NCI-H1436 treated with DMSO at 0.1 percent for 48 hours (cell line): ENCODE measurements around the gene NLRP3.

Source experiments
- DNase-seq: peaks from one replicate; lab custom pipeline; 2025; lab: John Stamatoyannopoulos, UW

The NLRP3 gene

DNA sequence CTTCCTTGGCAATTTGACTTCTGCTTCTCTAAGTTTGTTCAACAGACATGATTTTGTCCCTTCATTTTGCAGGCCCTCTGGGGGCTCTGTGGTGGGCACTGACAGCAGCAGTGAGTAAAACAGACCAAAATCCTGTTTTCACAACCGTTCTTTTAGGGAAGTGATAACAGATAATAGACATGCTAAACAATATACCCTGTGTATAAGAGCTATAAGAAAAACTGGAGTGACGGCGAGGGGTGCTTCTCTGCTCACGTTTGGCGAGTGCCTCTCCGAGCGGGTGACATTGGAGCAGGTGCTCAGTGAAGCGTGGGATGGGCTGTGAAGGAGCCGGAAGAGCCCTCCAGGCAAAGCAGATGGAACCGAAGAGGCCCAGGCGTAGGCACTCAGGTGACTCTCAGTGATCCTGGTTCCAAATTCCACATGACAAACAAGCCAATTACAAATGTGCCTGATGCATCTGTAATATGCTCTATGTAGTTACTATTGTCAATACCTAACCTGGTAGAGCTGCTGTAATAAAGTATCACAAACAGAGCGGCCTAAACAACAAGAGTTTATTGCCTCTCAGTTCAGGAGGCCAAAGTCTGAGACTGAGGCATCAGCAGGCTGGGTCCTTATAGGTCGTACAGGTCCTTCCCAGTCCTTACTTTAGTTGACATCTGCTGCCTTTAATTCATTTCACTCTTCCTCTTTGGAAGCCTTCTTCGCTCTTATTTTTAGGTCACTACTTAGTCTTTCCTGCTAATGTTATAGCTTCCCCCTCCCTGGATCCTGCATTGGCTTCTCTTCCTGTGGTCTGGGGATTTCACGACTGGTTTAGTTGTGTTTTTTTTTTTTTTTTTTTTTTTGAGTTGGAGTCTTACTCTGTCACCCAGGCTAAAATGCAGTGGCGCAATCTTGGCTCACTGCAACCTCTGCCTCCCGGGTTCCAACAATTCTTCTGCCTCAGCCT lies 21.9 kb downstream of the NLRP3 start:
- DNase-seq: no peak

DNA sequence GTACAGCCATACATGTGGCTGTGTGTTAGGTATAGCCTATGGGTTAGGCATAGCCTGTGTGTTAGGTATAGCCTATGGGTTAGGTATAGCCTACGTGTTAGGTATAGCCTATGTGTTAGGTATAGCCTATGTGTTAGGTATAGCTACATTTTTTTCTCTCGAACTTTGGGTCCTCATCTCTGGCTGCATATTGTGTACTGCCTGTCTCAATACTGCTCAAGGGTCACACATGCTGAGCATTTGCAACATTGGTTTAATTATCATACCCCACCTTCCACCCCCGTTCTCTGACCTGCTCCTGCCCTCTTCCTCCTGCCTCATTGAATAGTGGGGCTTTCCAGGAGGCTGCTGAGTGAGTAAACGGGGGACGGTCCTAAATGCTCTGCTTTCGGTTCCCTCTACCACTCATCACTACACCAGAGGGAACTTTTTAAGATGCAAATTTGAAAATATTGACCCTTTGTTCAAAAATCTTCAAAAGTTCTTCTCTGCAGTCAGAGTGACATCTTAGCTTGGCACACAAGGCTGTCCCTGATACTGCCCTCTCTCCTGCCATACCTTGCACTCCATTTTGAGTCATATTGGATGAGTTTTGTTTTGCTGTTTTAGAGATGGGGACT lies 24.1 kb downstream of the NLRP3 start:
- DNase-seq: no peak

DNA sequence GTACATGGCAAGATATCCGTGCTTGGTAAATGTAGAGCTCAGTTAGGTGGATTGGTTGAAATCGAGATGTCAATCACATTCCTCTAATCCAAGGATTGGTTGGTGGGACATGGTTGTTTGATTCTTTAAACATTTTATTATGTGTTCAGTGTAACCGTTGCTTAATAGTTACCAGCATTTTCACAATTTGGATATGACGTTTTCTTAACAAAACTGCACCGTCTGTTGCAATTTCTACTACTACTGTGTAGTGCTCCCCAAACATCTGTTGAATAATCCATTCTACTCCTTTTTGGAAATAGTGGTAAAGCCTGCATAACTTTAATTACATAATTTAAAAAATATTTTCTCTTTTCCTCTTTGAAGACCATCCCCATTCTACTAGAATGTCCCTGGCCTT lies 25.6 kb downstream of the NLRP3 start:
- no peak for DNase-seq

DNA sequence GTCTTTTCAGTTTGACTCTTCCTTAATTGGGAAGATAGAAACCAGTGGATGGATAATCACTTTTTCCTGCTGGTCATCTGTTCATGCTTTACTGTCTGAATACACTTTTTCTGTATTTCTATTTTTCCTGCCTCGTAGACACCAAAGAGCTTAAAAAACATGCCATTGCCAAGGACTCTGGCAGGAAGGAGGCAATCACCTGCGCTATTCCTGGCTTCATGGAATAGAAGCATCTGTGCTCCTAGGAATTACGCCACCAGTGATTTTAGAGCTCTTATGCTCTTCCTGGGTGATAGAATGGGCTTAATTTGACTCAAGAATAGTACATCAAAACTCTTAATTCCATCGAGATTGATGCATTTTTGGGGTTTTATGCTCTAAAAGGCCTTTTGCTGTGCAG lies 26.2 kb downstream of the NLRP3 start:
- DNase-seq: no peak

DNA sequence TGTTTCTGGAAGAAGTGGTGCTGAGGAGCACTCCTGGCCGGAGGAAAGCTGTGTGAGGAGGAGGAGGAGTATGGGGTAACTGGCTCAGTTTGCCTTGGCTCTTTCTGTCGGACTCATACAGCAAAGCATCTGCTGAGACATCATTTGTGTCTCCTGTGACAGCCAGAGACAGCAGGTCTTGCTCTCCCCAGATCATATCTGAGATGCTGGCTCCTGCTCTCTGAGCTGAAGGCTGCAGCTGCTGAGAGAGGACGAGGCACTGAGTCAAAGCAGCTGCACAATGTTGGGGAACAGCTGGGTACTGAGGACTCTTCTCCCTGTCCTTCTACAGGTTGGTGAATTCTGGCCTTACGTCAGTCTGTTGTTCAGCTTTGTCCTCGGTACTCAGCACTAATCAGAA lies 27.7 kb downstream of the NLRP3 start:
- no peak for DNase-seq

DNA sequence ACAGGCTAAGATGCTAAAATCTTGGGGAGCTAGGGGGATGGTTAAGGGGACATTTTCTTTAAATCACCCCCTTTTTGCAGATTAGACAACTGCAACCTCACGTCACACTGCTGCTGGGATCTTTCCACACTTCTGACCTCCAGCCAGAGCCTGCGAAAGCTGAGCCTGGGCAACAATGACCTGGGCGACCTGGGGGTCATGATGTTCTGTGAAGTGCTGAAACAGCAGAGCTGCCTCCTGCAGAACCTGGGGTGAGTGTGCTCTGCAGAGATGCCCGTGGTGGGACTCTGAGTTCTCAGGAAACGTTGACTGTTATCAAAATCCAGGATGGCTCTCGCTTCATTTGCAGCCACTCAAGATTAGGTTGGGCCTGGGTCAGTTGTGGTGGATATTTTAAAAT lies 28.6 kb downstream of the NLRP3 start:
- no peak for DNase-seq

DNA sequence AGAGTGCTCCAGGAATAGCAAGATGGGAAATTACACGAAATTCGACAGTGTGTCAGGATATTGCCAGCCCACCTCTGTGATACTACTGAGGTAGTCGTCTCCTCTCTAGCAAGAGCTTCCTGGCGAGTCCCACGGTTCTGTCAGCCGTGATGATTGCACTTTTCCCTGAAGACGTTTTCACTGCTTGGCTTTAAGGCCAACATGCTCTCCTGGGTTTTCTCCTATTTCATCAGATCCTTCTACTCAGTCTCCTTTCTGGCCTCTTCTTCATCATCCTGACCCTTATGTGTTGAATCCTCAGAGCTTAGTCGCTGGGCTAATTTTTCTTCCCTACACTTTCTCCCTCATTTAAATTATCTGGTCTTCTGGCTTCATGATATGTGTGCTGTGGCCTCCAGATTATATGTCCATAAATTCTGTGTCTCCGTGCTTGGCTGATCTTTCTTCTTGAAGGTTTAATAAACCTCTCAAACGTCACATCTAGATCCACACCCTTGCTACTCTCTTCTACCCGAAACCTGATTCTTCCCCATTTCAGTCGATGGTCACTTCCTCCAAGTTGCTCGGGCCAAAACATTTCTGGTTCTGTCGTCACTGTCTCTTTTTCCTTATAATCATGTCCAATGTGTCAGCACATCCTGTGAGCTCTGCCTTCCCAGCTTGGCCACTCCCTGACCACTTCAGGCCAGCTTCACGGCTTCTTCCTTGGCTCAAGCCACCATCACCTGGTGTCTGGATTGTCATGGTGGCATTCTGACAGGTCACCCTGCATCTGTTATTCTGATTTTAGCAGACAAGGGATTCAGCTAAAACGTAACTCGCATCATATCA lies 29.8 kb downstream of the NLRP3 start:
- DNase-seq: no peak

DNA sequence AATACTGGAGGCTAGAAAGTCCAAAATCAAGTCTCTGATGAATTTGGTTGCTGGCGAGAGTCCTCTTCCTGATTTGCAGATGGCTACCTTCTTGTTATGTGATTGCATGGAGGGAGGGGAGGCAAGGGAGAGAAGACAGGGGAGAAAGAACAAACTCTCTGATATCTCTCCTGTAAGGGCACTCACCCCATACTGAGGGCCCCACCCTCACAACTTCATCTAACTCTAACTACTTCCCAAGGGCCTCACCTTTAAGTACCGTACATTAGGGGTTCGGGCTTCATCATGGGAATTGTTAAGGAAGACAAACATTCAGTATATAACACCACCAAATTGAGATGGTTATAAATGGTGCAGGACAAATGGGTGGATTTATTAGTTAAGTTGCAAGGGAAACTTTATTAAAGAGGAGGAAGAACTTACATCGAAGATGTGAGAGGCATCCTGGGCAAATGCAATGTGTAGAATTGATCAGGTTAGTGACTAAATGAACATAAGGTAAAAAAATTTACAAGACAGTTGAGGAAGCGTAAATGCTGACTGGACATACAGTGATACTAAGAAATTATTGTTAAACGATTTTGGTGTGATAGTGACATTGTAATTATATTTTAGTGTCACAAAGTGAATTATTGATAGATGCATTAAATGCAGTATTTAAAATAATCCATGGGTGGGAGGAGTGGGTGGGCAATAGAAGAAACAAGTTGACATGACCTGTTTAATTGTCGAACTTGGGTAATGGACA lies 31.4 kb downstream of the NLRP3 start:
- no peak for DNase-seq

DNA sequence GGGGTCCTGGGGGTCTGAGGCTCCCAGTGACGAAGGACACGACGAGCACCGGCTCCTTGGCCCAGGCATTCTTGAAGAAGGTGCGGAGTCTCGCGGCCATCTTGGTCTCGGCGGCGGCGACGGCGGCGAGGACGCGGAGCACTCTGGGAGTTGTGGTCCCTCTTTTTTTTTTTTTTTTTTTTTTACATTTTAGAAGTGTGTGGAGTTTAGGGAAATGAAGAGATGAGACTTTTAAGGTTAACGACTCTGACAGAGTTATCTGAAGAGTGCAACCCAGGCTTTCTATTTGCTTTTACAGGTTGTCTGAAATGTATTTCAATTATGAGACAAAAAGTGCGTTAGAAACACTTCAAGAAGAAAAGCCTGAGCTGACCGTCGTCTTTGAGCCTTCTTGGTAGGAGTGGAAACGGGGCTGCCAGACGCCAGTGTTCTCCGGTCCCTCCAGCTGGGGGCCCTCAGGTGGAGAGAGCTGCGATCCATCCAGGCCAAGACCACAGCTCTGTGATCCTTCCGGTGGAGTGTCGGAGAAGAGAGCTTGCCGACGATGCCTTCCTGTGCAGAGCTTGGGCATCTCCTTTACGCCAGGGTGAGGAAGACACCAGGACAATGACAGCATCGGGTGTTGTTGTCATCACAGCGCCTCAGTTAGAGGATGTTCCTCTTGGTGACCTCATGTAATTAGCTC lies 32.3 kb downstream of the NLRP3 start:
- DNase-seq: no peak

DNA sequence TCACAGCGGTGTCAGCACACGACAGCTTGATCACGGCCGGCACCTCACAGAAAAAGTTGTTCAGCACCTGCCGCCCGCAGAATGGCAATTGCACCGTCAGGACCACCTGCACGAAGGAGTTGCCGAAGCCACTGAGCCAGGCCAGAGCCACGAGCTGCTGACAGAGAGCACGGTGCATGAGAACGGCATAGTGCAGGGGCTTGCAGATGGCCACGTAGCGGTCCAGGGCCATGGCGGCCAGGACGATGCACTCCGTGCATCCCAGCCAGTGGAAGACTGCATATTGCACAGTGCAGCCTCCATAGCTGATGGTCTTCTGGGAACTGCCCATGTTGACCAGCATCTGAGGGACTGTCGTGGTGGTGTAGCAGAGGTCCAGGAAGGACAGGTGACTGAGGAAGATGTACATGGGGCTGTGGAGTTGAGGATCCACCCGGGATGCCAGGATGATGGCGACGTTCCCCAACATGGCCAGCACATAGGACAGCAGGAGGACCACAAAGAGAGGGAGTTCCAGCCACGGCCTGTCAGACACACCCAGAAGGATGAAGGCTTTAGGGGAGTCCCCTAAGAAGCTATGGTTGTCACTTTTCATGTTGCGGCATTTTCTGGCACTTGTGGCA lies 35.5 kb downstream of the NLRP3 start:
- DNase-seq: no peak

DNA sequence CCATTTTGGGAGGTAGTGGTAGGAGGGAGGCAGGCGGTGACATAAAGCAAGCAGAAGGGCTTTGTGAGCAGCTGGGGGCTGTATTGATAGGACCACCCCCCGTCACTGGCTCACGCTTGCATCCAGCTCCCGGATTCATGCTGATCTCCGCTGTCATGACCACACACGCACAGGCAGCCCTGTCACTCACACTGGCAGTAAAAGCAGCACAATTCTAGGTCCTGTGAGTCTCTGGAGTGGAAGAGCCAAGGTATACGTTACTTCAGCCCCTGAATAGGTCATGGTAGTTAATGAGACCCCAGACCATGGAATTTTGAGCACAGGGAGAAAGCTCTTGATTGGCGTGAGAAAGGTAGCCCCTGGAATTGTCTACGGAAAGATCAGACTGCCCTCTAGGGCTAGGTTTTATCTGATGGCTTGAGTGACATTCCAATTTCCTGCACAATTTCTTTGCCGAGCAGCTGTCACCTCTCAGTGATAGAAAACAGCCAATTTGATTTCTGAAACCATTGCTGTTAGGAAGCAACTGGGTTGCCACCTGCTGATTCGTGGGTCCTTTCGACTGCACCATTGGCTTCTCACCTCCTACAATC lies 36.6 kb downstream of the NLRP3 start:
- no peak for DNase-seq

DNA sequence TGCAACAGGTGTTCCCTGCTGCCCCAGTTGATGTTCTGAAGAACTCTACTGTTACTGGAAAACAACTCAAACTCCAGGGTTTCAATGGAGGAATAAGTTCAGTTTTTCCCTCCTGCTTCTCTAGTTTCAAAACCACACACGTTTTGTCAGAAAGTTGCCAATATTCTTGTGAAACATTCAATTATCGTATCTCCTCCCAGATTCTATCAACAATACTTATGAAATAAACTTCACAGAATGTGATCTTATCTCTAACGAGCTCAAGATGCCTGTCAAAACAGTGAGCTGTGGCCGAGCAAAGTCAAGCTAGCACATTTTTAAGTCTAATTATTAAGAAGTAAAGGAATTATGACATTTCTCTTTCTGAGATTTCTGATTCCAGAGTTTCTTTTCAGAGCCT lies 37.3 kb downstream of the NLRP3 start:
- no peak for DNase-seq

DNA sequence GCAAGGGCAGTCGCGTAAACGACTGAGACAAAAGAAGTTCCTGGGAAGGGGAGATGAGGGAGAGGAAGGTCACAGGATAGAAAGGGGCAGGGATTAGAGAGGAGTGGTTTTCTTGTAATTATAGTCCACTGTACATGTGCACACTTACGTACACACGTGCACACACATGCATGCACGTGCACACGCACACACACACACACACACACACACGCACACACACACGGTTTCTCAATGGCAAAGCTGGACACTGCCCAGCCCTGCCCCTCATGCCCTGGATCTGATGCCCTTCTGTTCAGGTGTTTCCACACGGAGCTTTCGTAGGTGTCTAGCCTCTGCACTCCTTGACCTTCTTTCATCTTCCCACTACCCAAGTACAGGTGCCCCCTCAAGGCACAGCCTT lies 38.0 kb downstream of the NLRP3 start:
- no peak for DNase-seq

DNA sequence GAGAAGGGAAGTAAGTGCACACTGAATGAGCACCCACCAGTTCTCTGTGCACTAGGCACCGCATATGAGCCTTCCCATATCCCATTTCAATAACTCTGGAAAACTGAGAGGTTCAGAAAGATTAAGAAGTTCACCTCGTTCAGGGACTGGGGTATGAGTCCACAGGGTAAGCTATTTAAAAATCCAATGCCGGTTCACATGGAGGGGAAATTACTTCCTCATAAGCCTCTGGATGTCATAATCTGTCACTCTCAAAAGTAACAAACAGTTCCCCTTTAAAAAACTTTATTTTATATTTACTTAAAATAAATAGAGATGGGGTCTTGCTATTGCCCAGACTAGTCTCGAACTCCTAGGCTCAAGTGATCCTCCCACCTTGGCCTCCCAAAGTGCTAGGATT lies 40.0 kb downstream of the NLRP3 start:
- no peak for DNase-seq

DNA sequence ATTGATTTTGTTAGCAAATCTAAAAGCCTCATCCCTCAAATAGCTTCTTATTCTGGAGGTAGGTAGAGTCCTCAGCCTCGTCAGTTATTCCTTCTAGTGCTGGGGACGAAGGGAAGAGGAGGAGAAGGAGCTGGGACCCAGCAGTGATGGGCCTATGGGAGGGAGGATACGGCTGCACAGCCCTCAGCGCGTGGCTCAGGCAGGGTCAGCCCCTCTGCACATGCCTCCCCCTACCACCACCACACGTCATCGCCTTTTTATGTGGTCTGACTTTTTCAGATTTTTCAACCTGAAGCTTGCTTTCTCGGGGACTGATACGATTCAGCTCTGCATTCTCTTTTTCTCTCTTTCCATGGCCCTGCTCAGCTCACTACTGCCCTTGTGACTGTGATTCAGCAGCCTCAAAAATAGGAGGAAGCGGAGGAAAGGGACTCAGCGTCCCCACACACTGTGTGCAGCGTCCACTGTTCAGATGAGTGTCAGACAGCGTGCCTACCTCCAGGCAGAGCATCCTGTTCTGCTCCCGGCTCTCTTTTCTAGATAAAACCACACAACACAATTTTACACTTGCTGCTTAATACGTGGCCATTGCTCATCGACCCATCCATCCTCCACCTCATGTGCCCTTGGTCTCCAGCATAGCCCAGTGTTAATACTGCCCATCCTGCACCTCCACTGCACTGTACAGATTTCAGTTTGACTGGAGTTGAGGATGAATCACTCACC lies 41.1 kb downstream of the NLRP3 start:
- no peak for DNase-seq

DNA sequence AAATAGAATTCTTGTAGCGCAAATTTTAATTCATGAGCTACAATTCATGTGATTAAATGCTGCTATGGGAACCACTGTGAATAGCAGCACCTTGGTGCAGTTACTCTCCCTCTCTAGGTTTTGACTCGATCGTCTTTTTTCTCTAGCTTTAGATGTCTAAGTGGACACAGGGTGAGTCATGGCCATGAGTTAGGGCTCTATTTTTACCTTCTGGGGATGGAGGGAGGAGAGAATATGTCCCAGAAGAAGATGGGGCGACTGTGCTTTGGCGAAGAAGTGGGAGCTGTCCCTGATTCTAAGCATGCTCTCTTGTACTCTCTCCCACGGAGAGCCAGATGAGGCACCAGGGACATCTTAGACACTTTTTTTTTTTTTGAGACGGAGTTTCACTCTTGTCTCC lies 43.5 kb downstream of the NLRP3 start:
- DNase-seq: no peak

DNA sequence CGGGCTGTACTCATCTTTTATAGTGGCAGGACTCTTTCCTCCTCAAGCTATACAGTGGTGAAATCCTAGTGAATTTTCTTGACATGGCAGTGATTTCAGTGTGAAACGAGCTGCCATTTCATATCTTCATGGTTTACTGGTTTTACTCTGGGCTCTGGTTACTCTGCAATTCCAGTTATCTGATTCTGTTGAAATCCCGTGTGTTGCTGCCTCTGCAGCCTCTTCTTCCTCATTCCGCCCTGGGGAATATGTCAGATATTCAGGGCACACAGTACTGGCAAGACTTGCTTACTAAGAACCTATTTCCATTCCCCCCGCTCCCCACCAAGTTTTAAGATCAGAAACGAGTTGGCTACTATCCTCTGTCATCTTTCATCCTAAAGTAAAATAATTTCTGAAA lies 49.8 kb downstream of the NLRP3 start:
- no peak for DNase-seq

DNA sequence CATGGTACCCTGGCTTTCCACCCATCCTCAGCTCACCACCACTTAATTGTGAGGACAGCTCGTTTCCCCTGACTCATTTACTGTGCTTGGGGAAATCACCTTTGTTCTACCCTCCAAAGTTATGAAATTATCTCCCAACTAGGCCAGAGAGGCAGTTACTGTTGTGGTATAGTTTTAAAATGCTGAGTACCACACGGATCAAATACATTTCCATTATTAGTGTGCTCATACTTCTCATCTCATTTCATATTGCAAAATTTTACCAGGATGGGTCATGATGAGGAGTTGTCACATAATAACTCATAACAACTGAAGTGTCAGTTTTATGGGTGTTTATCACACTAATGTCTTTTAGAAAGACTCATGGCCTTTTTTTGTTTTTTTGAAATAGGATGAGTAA lies 51.2 kb downstream of the NLRP3 start:
- no peak for DNase-seq

DNA sequence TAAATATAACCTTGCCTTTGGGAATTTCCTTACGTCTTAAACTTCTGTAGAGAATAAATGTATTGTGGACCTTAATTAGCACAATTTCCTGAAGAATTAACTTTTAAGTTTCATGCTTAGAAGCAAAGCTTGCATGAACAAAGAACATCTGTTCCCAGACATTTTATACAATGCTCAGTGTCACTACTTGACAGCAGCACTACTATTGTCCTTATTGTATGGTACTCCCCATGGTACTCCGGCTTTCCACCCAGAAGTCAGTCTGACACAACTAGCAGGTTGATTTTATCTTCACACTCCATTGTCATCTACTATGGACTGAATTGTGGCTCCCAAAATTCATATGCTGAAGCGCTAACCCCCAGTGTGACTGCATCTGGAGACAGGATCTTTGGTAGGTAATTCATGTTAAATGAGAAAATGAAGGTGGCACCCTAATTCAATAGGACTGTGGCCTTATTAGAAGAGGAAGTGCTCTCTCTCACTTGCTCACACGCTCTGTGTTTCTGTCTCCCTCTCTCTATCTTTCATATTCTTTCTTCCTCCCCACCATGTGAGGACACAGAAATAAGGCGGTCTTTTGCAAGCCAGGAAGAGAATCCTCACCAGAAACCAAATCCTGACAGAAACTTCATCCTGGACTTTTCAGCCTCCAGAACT lies 52.6 kb downstream of the NLRP3 start:
- no peak for DNase-seq
